Right atrium auricular region (tissue), 2 donors: ENCODE measurements around the gene DLG2. TPM values are rescaled to one million over a fixed set of nuclear protein-coding genes. Genes with fewer than 3 reads are reported as not detected.
"Not testable (repeated sequence)": the region's sequence is repeated elsewhere in the genome, so short reads cannot be mapped to it uniquely, and the experiment has no call there.

Experiments
- DNase-seq: peaks from one replicate; pipeline ENCODE4 v3.0.0-alpha.2; 2019; ENCODE audit warnings: low spot score
- H3K27ac ChIP-seq, 2 donors: fragments of 200-600 bp; sonication (generic); 1 replicate in 1 of 2; 2 replicates in 1 of 2; pipeline ENCODE4 v1.5.1; 2016 to 2019
- H3K27me3 ChIP-seq, 2 donors: fragments of 200-600 bp; sonication (generic); one replicate each; pipeline versions ENCODE4 v1.5.1 to v1.6.0; 2017 to 2019
- H3K36me3 ChIP-seq: fragments of 200-600 bp; sonication (generic); one replicate; pipeline ENCODE4 v1.5.1; 2016
- H3K4me1 ChIP-seq, 2 donors: fragments of 200-600 bp; sonication (generic); one replicate each; pipeline versions ENCODE4 v1.5.1 to v1.6.0; 2017 to 2019
- H3K4me3 ChIP-seq, 2 donors: fragments of 200-600 bp; sonication (generic); 1 replicate in 1 of 2; 2 replicates in 1 of 2; pipeline ENCODE4 v1.5.1; 2017 to 2019; ENCODE audit warnings: mild to moderate bottlenecking in 1 of 2, moderate library complexity in 1 of 2
- H3K9me3 ChIP-seq, 2 donors: fragments of 200-600 bp; sonication (generic); one replicate each; pipeline ENCODE4 v1.5.1; 2019
- CTCF ChIP-seq, 2 donors: fragments of 200-600 bp; sonication (generic); IDR thresholded peaks; one replicate each; pipeline ENCODE4 v1.5.1; 2019; ENCODE audit warnings: antibody characterized with exemption in 2 of 2
- total RNA-seq, 2 donors: library from RNA; depleted of rRNA; stranded (reverse); fragments of >200 nt; gene quantifications; one replicate each; pipeline ENCODE4 v1.1.0, GENCODE V29; 2016

DLG2 gene
- total RNA-seq, 2 donors from 2014 or later = 6.6 to 6.7 TPM

GRCh38 chr11:85359859-85360258 lies 267.3 kb downstream of the DLG2 start:
- no peaks in the 10 kb centered on the region for H3K4me1 ChIP-seq
- no peaks in the 10 kb centered on the region for H3K27me3 ChIP-seq
- no peak for TF ChIP-seq CTCF (IDR thresholded peaks at IDR 0.05)
- H3K27ac ChIP-seq = no peak overlapping the region
- H3K4me3 ChIP-seq = no peak overlapping the region
- no peaks in the 10 kb centered on the region for H3K36me3 ChIP-seq
- no peak for DNase-seq
- no peaks in the 10 kb centered on the region for H3K9me3 ChIP-seq

GRCh38 chr11:85355921-85356320 lies 271.2 kb downstream of the DLG2 start:
- H3K9me3 ChIP-seq = no peaks in the 10 kb centered on the region
- no peaks in the 10 kb centered on the region for H3K4me1 ChIP-seq
- no peak for TF ChIP-seq CTCF (IDR thresholded peaks at IDR 0.05)
- H3K27ac ChIP-seq = no peak overlapping the region
- no peaks in the 10 kb centered on the region for H3K27me3 ChIP-seq
- H3K36me3 ChIP-seq = no peaks in the 10 kb centered on the region
- no peak overlapping the region for H3K4me3 ChIP-seq
- no peak for DNase-seq

GRCh38 chr11:85349539-85349938 lies 277.6 kb downstream of the DLG2 start:
- H3K27ac ChIP-seq, H3K4me1 ChIP-seq, DNase-seq, H3K27me3 ChIP-seq, H3K4me3 ChIP-seq, H3K36me3 ChIP-seq, H3K9me3 ChIP-seq: not testable (repeated sequence)

GRCh38 chr11:85348945-85349344 lies 278.2 kb downstream of the DLG2 start:
- H3K27me3 ChIP-seq = no peaks in the 10 kb centered on the region
- H3K4me3 ChIP-seq = no peak overlapping the region
- H3K9me3 ChIP-seq = no peaks in the 10 kb centered on the region

GRCh38 chr11:85347291-85347690 lies 279.9 kb downstream of the DLG2 start:
- no peak overlapping the region for H3K4me3 ChIP-seq
- TF ChIP-seq CTCF (IDR thresholded peaks at IDR 0.05) = no peak

More at GRCh38 chr11:85348945-85349344, 278.2 kb downstream of the DLG2 start:
- H3K4me1 ChIP-seq = no peaks in the 10 kb centered on the region
- no peaks in the 10 kb centered on the region for H3K36me3 ChIP-seq
- no peak for TF ChIP-seq CTCF (IDR thresholded peaks at IDR 0.05)
- DNase-seq = no peak
- no peak overlapping the region for H3K27ac ChIP-seq

GRCh38 chr11:85346484-85346883 lies 280.7 kb downstream of the DLG2 start:
- Histone ChIP-seq H3K4me3 (no peak overlapping the region), H3K27me3 (no peaks in the 10 kb centered on the region), H3K4me1 (no peaks in the 10 kb centered on the region), H3K36me3 (no peaks in the 10 kb centered on the region), H3K27ac (no peak overlapping the region), H3K9me3 (peaks cover 0 to 3% of the 10 kb centered on the region in 2 donors)
- TF ChIP-seq CTCF (IDR thresholded peaks at IDR 0.05) = no peak
- DNase-seq = no peak

More at GRCh38 chr11:85347291-85347690, 279.9 kb downstream of the DLG2 start:
- Histone ChIP-seq H3K36me3 (no peaks in the 10 kb centered on the region), H3K4me1 (no peaks in the 10 kb centered on the region), H3K9me3 (no peaks in the 10 kb centered on the region), H3K27me3 (no peaks in the 10 kb centered on the region), H3K27ac (no peak overlapping the region)
- DNase-seq = no peak

- DNase-seq, H3K4me3 ChIP-seq, H3K27me3 ChIP-seq, H3K27ac ChIP-seq, H3K36me3 ChIP-seq, H3K4me1 ChIP-seq: not testable (repeated sequence)
- peaks cover 0 to 12% of the 10 kb centered on the region in 2 donors for H3K9me3 ChIP-seq
Observed at GRCh38 chr11:85340846-85341245, 286.3 kb downstream of the DLG2 start.
